Occipital lobe (tissue), 2 donors: ENCODE results near the gene PPM1J. TPM values are rescaled to one million over a fixed set of nuclear protein-coding genes. Genes with fewer than 3 reads are reported as not detected.

Experiments used
- DNase-seq: peaks from one replicate; lab custom pipeline; 2025; lab: John Stamatoyannopoulos, UW
- total RNA-seq: library from RNA; depleted of rRNA; stranded (reverse); fragments of >200 nt; gene quantifications from one replicate; pipeline ENCODE4 v1.2.3, GENCODE V29; 2014

Gene PPM1J
- total RNA-seq, 1 donor from 2014 or later, result 4.4 TPM

- no peak for DNase-seq
Measured at GRCh38 chr1:112688781-112689193, 26.3 kb downstream of the PPM1J start.

- no peak for DNase-seq
Measured at GRCh38 chr1:112687785-112688496, 27.2 kb downstream of the PPM1J start.

GRCh38 chr1:112687361-112687760 is 27.8 kb downstream of the PPM1J start:
- DNase-seq, result no peak

GRCh38 chr1:112686835-112687234 is 28.3 kb downstream of the PPM1J start:
- DNase-seq, result no peak

- DNase-seq, result no peak
Measured at GRCh38 chr1:112686417-112686816, 28.7 kb downstream of the PPM1J start.

GRCh38 chr1:112685913-112686312 is 29.2 kb downstream of the PPM1J start:
- no peak for DNase-seq

- no peak for DNase-seq
Measured at GRCh38 chr1:112678605-112679004, 36.5 kb downstream of the PPM1J start.

GRCh38 chr1:112677501-112677900 is 37.6 kb downstream of the PPM1J start:
- DNase-seq, result no peak

- no peak for DNase-seq
Measured at GRCh38 chr1:112676543-112676942, 38.6 kb downstream of the PPM1J start.

GRCh38 chr1:112675728-112676381 is 39.3 kb downstream of the PPM1J start:
- DNase-seq, result no peak

- DNase-seq, result peak; percentile 57
Measured at GRCh38 chr1:112674986-112675727, 40.0 kb downstream of the PPM1J start.

- peak; percentile 28 for DNase-seq
Measured at GRCh38 chr1:112674440-112674985, 40.6 kb downstream of the PPM1J start, which contains the start of gene MOV10. TSS of gene MOV10 (plus strand) at chr1:112674659. CDS start at chr1:112674913, 254 bp downstream.

GRCh38 chr1:112673592-112674439 is 41.3 kb downstream of the PPM1J start:
- DNase-seq, result no peak

- no peak for DNase-seq
Measured at GRCh38 chr1:112672842-112673241, 42.3 kb downstream of the PPM1J start.

GRCh38 chr1:112672009-112672408 is 43.1 kb downstream of the PPM1J start:
- no peak for DNase-seq

- no peak for DNase-seq
Measured at GRCh38 chr1:112666946-112667345, 48.2 kb downstream of the PPM1J start.

GRCh38 chr1:112665857-112666256 is 49.3 kb downstream of the PPM1J start:
- no peak for DNase-seq
